Coronary artery (tissue), 2 donors: ENCODE data around the gene SRA1.
"Not testable (repeated sequence)": the region's sequence is repeated elsewhere in the genome, so short reads cannot be mapped to it uniquely, and the experiment has no call there.

Experiments
- DNase-seq: peaks from one replicate; pipeline ENCODE4 v3.0.0-alpha.2; 2017; ENCODE audit warnings: low spot score
- H3K27ac ChIP-seq, 2 donors: fragments of 200-600 bp; sonication (generic); one replicate each; pipeline ENCODE4 v1.5.1; 2016 to 2019
- H3K4me3 ChIP-seq: fragments of 200-600 bp; sonication (generic); 2 replicates; pipeline ENCODE4 v1.5.1; 2016; ENCODE audit warnings: mild to moderate bottlenecking, moderate library complexity
- CTCF ChIP-seq: fragments of 200-600 bp; sonication (generic); IDR thresholded peaks from one replicate; pipeline ENCODE4 v1.5.1; 2019; ENCODE audit warnings: antibody characterized with exemption

SRA1 gene

GRCh38 chr5:140598836-140599235 lies 41.6 kb upstream of the SRA1 start:
- DNase-seq = no peak
- H3K27ac ChIP-seq = peak overlapping the region in 1 of 2 donors; percentile 7
- TF ChIP-seq CTCF = no peak
- H3K4me3 ChIP-seq = no peak overlapping the region

DNA sequence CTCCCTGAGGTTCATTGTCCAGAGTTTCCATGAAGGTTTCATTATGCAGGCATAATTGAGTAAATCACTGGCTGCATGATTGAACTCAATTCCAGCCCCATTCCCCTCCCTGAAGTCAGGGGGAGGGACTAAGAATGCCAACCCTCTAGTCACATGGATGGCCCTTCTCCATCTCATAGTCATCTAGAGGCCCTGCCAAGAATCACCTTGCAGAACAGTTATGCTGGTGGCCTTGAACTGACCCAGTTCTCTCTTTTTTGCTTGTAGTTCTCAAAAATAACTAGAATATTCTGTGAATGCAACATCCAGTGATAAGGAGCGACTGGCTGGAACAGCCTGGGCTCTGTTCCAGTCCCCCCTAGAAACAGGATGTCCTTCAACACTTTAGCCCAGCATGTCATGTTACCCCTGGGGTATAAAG lies 39.1 kb upstream of the SRA1 start:
- no peak for DNase-seq
- H3K4me3 ChIP-seq = no peak overlapping the region
- H3K27ac ChIP-seq = peak overlapping the region in 1 of 2 donors; percentile 65
- TF ChIP-seq CTCF = no peak

- DNase-seq = no peak
- Histone ChIP-seq H3K27ac (peak overlapping the region in 1 of 2 donors; percentile 65), H3K4me3 (no peak overlapping the region)
- TF ChIP-seq CTCF = no peak
These were observed 38.4 kb upstream of the SRA1 start for GRCh38 chr5:140595538-140596300.

DNA sequence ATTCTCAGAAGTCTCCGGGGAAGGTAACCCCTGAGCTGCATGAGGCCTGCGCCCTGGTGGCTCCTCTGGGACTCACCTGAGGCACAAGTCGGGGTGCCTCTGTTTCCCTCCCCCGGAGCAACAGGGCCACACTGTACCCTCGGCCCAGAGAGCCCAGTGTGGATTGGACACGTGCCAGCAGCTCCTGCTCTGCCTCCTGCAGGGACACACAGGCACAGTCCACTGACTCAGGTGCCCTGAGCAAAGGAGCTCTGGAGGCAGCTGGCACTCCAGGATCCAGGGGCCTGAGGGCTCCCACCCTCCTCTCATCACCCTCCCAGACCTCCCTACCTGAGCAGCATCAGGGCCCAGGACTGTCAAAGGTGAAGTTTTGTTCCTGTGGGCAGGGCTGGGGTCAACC lies 36.9 kb upstream of the SRA1 start:
- TF ChIP-seq CTCF = no peak
- Histone ChIP-seq H3K4me3 (no peak overlapping the region), H3K27ac (peak overlapping the region in 1 of 2 donors; percentile 66)
- no peak for DNase-seq

GRCh38 chr5:140593070-140593469 lies 35.8 kb upstream of the SRA1 start:
- not testable (repeated sequence) for DNase-seq, H3K27ac ChIP-seq

GRCh38 chr5:140591747-140592372 lies 34.6 kb upstream of the SRA1 start:
- no peak for TF ChIP-seq CTCF
- Histone ChIP-seq H3K27ac (peak overlapping the region in 1 of 2 donors; percentile 72), H3K4me3 (peak overlapping the region; percentile 33)

More at GRCh38 chr5:140593070-140593469, 35.8 kb upstream of the SRA1 start:
- H3K4me3 ChIP-seq = not testable (repeated sequence)

GRCh38 chr5:140590861-140591260 lies 33.6 kb upstream of the SRA1 start:
- TF ChIP-seq CTCF = no peak
- Histone ChIP-seq H3K4me3 (peak overlapping the region; percentile 33), H3K27ac (peak overlapping the region in 1 of 2 donors; percentile 72)
- no peak for DNase-seq

More at GRCh38 chr5:140591747-140592372, 34.6 kb upstream of the SRA1 start:
- no peak for DNase-seq
